Dedifferentiated amniotic fluid mesenchymal stem cell (primary cell): ENCODE results near the gene PSORS1C1.
"Not testable (repeated sequence)": the region's sequence is repeated elsewhere in the genome, so short reads cannot be mapped to it uniquely, and the experiment has no call there.

Source experiments
- DNase-seq: peaks from one replicate; pipeline ENCODE4 v3.0.0-alpha.2; 2016; ENCODE audit errors: extremely low spot score

The PSORS1C1 gene

GRCh38 chr6:31178143-31179041 is 63.8 kb downstream of the PSORS1C1 start:
- DNase-seq = no peak

DNA sequence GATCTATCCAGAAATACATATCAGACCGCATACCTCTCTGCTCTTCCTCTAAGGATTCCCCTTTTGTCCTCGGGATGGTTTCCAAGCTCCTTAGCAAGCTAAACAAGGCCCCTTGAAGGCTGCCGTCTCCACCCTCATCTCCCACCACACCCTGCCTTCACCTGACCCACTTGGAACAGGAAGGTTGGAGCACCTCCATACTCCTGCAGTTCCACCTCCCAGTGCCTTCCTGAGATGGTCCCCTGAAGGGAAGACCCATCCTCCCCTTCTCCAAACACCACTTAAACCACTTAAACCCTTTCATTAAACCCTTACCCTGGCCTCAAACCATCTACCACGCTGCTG is 64.4 kb downstream of the PSORS1C1 start:
- DNase-seq = no peak

GRCh38 chr6:31179896-31180295 is 65.3 kb downstream of the PSORS1C1 start:
- DNase-seq = no peak

GRCh38 chr6:31180500-31180899 is 65.9 kb downstream of the PSORS1C1 start:
- DNase-seq = no peak

DNA sequence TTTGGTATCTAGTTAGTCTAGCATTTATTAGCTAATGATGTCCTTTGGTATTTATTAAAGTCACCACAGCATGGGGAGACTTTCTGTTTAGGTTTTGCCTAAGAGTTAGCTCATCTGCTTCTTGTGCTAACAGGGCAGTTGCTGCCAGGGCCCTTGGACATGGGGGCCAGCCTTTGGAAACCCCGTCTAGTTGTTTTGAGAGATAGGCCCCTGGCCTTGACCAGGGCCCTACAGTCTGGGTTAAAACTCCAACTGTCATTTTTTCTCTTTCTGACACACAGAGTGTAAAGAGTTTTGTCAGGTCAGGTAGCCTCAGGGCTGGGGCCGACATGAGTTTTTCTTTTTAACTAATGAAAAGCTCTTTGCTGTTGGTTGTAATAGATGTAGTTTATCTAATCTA is 68.7 kb downstream of the PSORS1C1 start:
- DNase-seq = not testable (repeated sequence)

- not testable (repeated sequence) for DNase-seq
Measured at GRCh38 chr6:31183859-31184258, 69.3 kb downstream of the PSORS1C1 start.

DNA sequence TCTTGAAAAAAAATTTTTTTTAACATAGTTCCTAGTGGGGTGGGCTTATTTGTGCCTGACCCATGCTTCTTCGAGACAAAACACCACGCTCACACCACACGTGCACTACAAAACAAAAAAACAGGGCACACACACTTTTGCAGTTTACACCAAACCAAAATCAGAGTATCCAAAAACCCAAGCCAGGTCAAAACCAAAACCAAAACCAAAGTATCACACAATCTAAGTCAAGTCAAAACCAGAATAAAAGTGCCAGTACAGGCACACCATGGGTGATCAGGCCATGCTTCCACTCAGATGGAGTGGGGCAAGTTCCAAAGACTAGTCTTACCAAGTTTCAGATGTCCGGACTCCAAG is 71.1 kb downstream of the PSORS1C1 start:
- DNase-seq = not testable (repeated sequence)

- no peak for DNase-seq
Measured at GRCh38 chr6:31186052-31186734, 71.6 kb downstream of the PSORS1C1 start.

GRCh38 chr6:31187780-31188194 is 73.2 kb downstream of the PSORS1C1 start:
- DNase-seq = no peak

GRCh38 chr6:31189223-31189622 is 74.6 kb downstream of the PSORS1C1 start:
- not testable (repeated sequence) for DNase-seq
